ENCODE results near the gene MARF1. TPM values are rescaled to one million over a fixed set of nuclear protein-coding genes. Genes with fewer than 3 reads are reported as not detected.
A peak's percentile ranks its signal among the peaks of the same experiment; 100 is the strongest.

MARF1 gene
- total RNA-seq, 1 experiment from 2014 or later: 59.4 TPM

GRCh38 chr16:15572329-15573001 is 70.5 kb downstream of the MARF1 start:
- intact Hi-C loops (cut with micrococcal nuclease): no loop called here
- no peak for DNase-seq (ENCODE audit: low read depth, low spot score)
- H2AFZ ChIP-seq (ENCODE audit: low read depth, low read length, poor library complexity, severe bottlenecking): no peak overlapping the region
- no peak for ATAC-seq
- no peaks in the 10 kb centered on the region for H3K9me3 ChIP-seq (ENCODE audit: control insufficient read depth in 1 of 2, insufficient read depth in 1 of 2, low read depth in 1 of 2, low read length in 2 of 2)
- no peak overlapping the region for H3K4me3 ChIP-seq (replicated peaks in 1 of 2; ENCODE audit: low read depth in 1 of 2, low read length in 2 of 2)
- H3K27me3 ChIP-seq (ENCODE audit: insufficient read depth, low read length): no peaks in the 10 kb centered on the region
- ChIA-PET RAD21 (ENCODE audit: low non-redundant PET in 1 of 2, low total read pairs in 2 of 2, uncharacterized antibody in 2 of 2, unreplicated experiment in 2 of 2) (no interaction called here), POLR2A (interaction anchor here (1.3 to 1.6 kb wide), 3 partner anchors 9 to 18 kb away, joined by 5 to 7 read pairs (median 6); no protein-coding TSS in a partner anchor), CTCF (interaction anchor here (0.9 kb wide), 1 partner anchor 22 kb away, joined by 6 read pairs; no protein-coding TSS in a partner anchor)
- no peak overlapping the region for H3K27ac ChIP-seq (ENCODE audit: low read depth, low read length)
- H3K9me2 ChIP-seq (ENCODE audit: insufficient read depth): no peaks in the 10 kb centered on the region
- no TSS peak for BruUV-seq (replicated peaks)
- TF ChIP-seq REST (IDR thresholded peaks at IDR 0.05; ENCODE audit: low read depth): no peak
- 0 out of 2 replicates have a peak, but pooled peaks have one; percentile 27 for TF ChIP-seq POLR2AphosphoS5 (IDR thresholded peaks at IDR 0.05; ENCODE audit: low read depth, low read length)
- no peak for TF ChIP-seq JUND (IDR thresholded peaks at IDR 0.05)
- no peak for TF ChIP-seq ATF3 (IDR thresholded peaks at IDR 0.05)
- TF ChIP-seq ELF1 (IDR thresholded peaks at IDR 0.05; ENCODE audit: borderline replicate concordance, low read depth): no peak
- peak; percentile 16; the same call in 1 of the 2 replicates for TF ChIP-seq SP1 (IDR thresholded peaks at IDR 0.05; ENCODE audit: low read depth)
- no peak for TF ChIP-seq CBX3 (IDR thresholded peaks at IDR 0.05; ENCODE audit: low read depth)
- TF ChIP-seq EZH2phosphoT487 (IDR thresholded peaks at IDR 0.05; ENCODE audit: borderline replicate concordance): no peak
- TF ChIP-seq EGR1 (IDR thresholded peaks at IDR 0.05; ENCODE audit: low read depth): no peak
- peak; percentile 62 for TF ChIP-seq CEBPB (IDR thresholded peaks at IDR 0.05; ENCODE audit: low read depth)
- no peak overlapping the region for H3K4me2 ChIP-seq (ENCODE audit: low read length)
- peaks cover 2 to 21% of the 10 kb centered on the region in 2 experiments for H3K4me1 ChIP-seq (ENCODE audit: control insufficient read depth in 1 of 2, insufficient read depth in 2 of 2, low read length in 2 of 2)
- no peak overlapping the region for H3K9ac ChIP-seq (ENCODE audit: low read length)
- no peaks in the 10 kb centered on the region for H3K36me3 ChIP-seq (ENCODE audit: control insufficient read depth in 1 of 2, insufficient read depth in 2 of 2, low read length in 2 of 2)
- H4K20me1 ChIP-seq (ENCODE audit: insufficient read depth): no peaks in the 10 kb centered on the region
- no peaks in the 10 kb centered on the region for H3K79me2 ChIP-seq (ENCODE audit: insufficient read depth, low read length)

Data from HCT116 (cell line).